Measurements from ENCODE around the gene CD300LF. TPM values are rescaled to one million over a fixed set of nuclear protein-coding genes. Genes with fewer than 3 reads are reported as not detected.

Gene CD300LF
- polyA plus RNA-seq, 1 experiment, result not detected

DNA sequence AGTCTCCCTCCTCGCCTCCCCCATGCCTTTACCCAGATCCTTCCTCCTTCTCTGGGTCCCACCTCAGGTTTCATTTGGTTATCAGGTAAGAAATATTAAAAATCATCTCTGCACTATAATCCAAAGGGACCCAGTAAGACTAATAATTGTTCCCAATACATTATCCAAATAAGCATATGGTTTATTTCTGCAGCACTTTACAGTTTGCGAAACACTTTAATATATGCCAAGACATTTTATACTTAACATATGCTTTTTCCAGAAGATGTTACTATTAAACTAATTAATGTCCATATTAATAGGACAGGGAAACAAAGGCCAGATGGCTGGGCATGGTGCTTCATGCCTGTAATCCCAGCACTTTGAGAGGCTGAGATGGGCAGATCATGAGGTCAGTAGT is 33.3 kb downstream of the CD300LF start:
- POLR2A ChIA-PET, result no interaction called here
- CTCF ChIA-PET, result no interaction called here
- no peak for DNase-seq (ENCODE audit: low read depth)
- TF ChIP-seq, protein P1, sequence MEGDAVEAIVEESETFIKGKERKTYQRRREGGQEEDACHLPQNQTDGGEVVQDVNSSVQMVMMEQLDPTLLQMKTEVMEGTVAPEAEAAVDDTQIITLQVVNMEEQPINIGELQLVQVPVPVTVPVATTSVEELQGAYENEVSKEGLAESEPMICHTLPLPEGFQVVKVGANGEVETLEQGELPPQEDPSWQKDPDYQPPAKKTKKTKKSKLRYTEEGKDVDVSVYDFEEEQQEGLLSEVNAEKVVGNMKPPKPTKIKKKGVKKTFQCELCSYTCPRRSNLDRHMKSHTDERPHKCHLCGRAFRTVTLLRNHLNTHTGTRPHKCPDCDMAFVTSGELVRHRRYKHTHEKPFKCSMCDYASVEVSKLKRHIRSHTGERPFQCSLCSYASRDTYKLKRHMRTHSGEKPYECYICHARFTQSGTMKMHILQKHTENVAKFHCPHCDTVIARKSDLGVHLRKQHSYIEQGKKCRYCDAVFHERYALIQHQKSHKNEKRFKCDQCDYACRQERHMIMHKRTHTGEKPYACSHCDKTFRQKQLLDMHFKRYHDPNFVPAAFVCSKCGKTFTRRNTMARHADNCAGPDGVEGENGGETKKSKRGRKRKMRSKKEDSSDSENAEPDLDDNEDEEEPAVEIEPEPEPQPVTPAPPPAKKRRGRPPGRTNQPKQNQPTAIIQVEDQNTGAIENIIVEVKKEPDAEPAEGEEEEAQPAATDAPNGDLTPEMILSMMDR (IDR thresholded peaks at IDR 0.05; ENCODE audit: insufficient read depth, low read depth, low read length), result no peak
- Histone ChIP-seq H3K36me3 (ENCODE audit: control insufficient read depth, insufficient read depth, low read length) (no peaks in the 10 kb centered on the region), H3K4me3 (ENCODE audit: low read depth, low read length) (no peak overlapping the region), H3K27me3 (ENCODE audit: control insufficient read depth, insufficient read depth, low read length) (no peaks in the 10 kb centered on the region)

DNA sequence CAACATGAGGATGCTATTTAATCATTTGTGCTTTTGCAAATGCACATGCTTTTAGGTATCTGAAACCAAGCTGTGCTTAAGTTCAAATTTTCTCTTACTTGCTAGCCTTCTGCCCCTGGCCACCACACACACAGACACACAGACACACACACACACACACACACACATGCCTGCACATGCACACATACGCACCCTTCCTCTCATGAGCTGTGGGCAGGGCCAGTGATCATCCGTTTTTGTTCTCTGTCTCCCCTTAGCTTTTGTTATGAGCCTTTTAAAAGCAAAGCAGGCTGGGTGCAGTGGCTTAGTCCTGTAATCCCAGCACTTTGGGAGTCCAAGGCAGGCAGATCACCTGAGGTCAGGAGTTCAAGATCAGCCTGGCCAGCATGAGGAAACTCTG is 34.2 kb downstream of the CD300LF start:
- POLR2A ChIA-PET, result no interaction called here
- TF ChIP-seq, protein P1 (IDR thresholded peaks at IDR 0.05; ENCODE audit: insufficient read depth, low read depth, low read length), result no peak
- CTCF ChIA-PET, result no interaction called here
- no peaks in the 10 kb centered on the region for H3K27me3 ChIP-seq (ENCODE audit: control insufficient read depth, insufficient read depth, low read length)
- H3K4me3 ChIP-seq (ENCODE audit: low read depth, low read length), result no peak overlapping the region
- no peak for DNase-seq (ENCODE audit: low read depth)
- no peaks in the 10 kb centered on the region for H3K36me3 ChIP-seq (ENCODE audit: control insufficient read depth, insufficient read depth, low read length)

DNA sequence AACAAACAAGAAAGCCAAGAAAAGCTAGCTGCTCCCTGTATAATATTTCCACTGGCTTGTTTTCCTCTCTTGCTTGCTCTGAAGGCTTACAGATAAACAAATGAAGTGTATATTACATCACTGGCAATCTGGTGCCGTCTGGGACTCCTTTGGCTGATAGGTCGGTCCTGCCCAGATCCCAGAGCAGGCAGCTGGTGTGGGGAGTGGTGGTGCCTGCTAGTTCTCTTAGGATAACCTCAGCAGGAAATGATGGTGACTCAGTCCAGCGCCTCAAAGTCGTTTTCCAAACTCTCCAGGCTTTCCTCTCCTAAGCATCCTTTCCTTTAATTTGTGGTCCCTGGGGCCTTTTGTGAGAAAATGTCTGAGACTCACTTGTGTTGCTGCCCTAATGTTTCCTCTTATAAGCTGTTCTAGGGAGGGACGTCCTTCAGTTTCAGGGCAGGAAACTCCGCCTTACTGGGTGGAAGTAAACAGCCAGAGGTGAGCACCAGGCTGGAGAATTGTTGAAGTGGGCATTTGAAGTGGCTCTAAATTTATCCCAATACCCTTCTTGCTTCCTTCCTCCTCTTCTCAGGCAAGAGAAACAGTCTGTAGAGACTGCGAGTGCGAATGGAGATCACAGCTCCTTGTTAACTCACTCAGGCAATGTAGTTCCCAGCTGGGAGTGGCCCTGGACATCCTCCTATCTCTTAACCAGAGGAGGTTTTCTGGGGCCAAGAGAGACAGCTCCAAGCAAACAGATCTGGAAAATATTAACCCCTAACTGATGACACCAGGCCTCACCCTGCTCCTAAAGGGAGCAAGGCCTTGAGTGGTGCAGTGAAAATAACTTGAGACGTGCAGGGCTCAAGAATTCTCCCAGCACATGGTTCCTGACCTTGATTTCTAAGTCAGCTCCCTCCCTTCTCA is 34.9 kb downstream of the CD300LF start:
- POLR2A ChIA-PET, result no interaction called here
- TF ChIP-seq, protein P1 (IDR thresholded peaks at IDR 0.05; ENCODE audit: insufficient read depth, low read depth, low read length), result no peak

GRCh38 chr17:74671031-74671771 is 41.5 kb downstream of the CD300LF start:
- no peaks in the 10 kb centered on the region for H3K36me3 ChIP-seq (ENCODE audit: control insufficient read depth, insufficient read depth, low read length)
- POLR2A ChIA-PET, result no interaction called here
- no peak for DNase-seq (ENCODE audit: low read depth)
- CTCF ChIA-PET, result no interaction called here
- TF ChIP-seq, protein P1 (IDR thresholded peaks at IDR 0.05; ENCODE audit: insufficient read depth, low read depth, low read length), result no peak
- H3K27me3 ChIP-seq (ENCODE audit: control insufficient read depth, insufficient read depth, low read length), result no peaks in the 10 kb centered on the region
- H3K4me3 ChIP-seq (ENCODE audit: low read depth, low read length), result no peak overlapping the region

More for the DNA sequence above, 34.9 kb downstream of the CD300LF start:
- no peak for DNase-seq (ENCODE audit: low read depth)
- H3K27me3 ChIP-seq (ENCODE audit: control insufficient read depth, insufficient read depth, low read length), result no peaks in the 10 kb centered on the region
- CTCF ChIA-PET, result no interaction called here
- no peaks in the 10 kb centered on the region for H3K36me3 ChIP-seq (ENCODE audit: control insufficient read depth, insufficient read depth, low read length)
- H3K4me3 ChIP-seq (ENCODE audit: low read depth, low read length), result no peak overlapping the region

DNA sequence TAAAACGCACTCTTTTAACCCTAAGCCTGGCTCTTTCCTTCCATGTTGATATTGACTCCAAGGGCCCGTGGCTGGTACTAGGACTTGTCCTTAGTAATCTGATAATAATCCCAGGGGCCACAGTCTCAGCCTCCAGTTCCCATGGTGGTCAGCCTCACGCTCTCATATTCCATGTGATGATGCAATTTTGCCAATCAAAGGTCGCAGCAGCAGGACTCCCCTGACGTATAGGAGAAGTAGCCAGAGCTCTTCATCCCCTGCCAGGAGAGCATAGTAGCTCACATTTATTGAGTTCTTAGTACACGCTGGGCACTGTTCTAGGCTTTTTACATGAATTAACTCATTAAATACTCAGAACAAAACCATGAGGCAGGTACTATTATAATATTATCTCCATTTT is 42.4 kb downstream of the CD300LF start:
- no peak for DNase-seq (ENCODE audit: low read depth)
- H3K27me3 ChIP-seq (ENCODE audit: control insufficient read depth, insufficient read depth, low read length), result no peaks in the 10 kb centered on the region
- no peaks in the 10 kb centered on the region for H3K36me3 ChIP-seq (ENCODE audit: control insufficient read depth, insufficient read depth, low read length)
- ChIA-PET CTCF (no interaction called here), POLR2A (no interaction called here)
- TF ChIP-seq, protein P1 (IDR thresholded peaks at IDR 0.05; ENCODE audit: insufficient read depth, low read depth, low read length), result no peak
- H3K4me3 ChIP-seq (ENCODE audit: low read depth, low read length), result no peak overlapping the region
